LoVo (cell line): Measurements from ENCODE around the gene MAST2.
A peak's percentile ranks its signal among the peaks of the same experiment; 100 is the strongest.

ENCODE experiments used
- DNase-seq: peaks from one replicate; pipeline ENCODE4 v3.0.0-alpha.2; 2016; ENCODE audit warnings: low spot score

Gene MAST2

DNA sequence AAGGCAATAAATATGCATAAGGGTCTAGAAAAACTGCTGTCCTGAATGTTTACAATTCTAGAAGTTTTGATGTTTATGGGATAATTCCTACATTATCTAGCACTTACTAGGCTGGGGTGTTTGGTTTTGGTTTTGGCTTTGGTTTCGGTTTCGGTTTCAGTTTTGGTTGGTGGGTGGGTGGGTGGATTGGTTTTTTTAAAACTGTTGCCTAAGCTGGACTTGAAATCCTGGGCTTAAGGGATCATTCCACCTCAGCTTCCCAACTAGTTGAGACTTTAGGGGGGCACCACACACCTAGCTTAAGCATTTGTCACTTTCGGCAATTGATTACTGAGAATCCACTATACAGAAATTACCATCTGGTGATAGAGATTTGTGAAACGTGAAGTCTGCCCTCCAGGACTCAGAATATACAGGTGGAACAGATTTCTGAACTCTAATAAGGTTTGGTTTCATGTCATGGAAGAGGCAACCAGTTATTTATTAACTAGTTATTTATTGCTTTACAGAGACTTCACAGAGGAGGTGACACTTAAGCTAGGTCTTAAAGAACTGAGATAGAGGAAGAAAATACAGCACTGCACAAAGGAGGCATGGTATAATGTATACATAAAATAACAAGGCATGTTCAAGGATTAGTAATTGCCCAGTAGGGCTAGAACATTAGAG, 259.4 kb downstream of the MAST2 start:
- peak; percentile 69 for DNase-seq

GRCh38 chr1:46064708-46065107, 261.3 kb downstream of the MAST2 start:
- DNase-seq: no peak

GRCh38 chr1:46065405-46065804, 262.0 kb downstream of the MAST2 start:
- peak; percentile 77 for DNase-seq

GRCh38 chr1:46067652-46068051, 264.2 kb downstream of the MAST2 start:
- DNase-seq: no peak

GRCh38 chr1:46068525-46068924, 265.1 kb downstream of the MAST2 start:
- no peak for DNase-seq

DNA sequence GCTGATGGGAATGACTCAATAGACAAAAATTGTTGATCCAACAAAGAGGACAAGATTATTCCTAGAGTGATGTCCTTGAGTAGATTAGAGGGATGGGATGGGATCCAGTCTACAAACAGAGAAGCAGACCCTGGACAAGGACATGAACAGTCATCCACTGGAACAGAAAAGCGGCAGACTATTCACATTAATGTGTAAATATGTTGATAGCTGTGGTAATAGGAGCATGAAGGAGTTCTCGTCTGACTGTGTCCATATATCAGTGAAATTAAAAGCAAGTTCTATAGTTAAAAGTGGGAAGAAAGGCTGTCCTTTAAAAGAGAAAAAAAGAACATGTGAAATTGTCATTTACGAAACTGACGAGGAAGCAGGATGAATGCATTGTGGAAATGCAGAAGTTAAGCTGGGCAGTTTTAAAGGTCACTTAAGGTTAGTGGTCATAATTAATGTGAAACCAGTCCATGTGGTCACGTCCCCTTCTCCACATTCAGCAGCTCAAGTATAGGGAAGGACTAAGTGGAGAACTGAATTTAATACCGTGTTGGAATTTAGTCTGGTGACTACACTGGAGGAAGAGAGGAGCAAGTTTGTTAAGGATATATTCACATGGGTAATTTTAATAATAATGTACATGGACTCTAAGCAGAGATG, 266.9 kb downstream of the MAST2 start:
- DNase-seq: no peak

- DNase-seq: no peak
Observed at GRCh38 chr1:46072975-46073374, 269.6 kb downstream of the MAST2 start.

DNA sequence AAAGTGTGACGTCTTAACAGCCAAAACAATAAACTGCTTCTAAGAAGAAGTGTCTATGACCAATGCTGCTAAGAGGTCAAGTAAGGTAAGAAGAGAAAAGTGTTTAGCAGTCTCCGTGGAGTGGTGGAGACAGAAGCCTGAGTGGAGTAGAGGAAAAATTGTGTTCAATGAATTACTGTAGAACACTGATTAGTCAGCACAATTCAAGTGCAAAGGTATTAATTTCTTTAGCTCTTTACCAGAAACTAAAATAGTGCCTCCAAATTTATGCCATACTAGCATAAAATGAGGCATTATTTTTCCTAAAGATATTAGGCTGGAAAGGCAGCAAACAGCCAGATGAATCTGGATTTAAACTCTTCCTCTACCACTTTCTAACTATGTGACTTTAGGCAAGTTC, 272.9 kb downstream of the MAST2 start:
- DNase-seq: no peak

GRCh38 chr1:46077644-46078043, 274.2 kb downstream of the MAST2 start:
- DNase-seq: no peak

DNA sequence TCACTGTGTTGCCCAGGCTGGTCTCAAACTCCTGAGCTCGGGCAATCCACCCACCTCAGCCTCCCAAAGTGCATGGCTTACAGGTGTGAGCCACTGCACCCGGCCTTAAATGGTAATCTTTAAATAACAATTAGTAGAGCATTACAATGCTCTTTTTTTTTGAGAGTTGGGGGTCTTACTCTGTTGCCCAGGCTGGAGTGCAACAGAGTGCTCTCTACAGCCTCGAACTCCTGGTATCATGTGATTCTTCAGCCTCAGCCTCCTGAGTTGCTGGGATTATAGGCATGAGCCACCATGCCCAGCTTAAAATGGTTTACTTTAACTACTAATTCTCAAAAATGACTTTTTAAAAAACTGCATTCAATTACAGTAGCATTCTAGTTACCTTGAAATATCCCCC, 276.8 kb downstream of the MAST2 start:
- no peak for DNase-seq

DNA sequence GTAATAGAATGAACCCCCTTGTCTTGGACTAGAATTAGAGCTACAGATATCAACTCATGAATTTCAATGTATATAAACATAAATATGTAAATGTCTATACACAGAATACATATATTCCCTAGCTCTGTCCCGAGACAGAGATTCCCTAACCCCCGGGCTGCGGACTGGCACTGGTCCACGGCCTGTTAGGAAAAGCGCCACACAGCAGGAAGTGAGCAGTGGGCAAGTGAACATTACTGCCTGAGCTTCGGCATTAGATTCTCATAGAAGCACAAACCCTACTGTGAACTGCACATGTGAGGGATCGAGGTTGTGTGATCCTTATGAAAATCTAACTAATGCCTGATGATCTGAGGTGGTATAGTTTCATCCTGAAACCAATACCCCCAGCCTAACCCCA, 277.8 kb downstream of the MAST2 start:
- DNase-seq: no peak

DNA sequence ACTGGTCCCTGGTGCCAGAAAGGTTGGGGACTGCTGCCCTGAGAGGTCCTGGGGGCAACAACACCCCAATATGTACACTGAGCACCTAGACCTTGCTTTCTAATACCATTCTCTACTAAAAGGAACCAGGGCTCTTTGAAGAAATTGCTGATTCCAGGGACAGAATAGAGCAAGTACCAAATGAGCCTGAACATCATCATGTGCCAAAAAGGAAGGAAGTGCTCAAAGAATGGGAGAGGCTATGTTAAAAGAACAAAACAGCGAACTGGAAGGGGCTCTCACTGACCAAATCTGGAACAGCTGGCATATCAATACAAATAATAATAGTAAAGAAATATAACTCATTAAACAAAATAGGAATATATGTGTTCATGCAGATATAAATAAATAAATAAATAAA, 278.2 kb downstream of the MAST2 start:
- no peak for DNase-seq

GRCh38 chr1:46083579-46083978, 280.2 kb downstream of the MAST2 start:
- no peak for DNase-seq

DNA sequence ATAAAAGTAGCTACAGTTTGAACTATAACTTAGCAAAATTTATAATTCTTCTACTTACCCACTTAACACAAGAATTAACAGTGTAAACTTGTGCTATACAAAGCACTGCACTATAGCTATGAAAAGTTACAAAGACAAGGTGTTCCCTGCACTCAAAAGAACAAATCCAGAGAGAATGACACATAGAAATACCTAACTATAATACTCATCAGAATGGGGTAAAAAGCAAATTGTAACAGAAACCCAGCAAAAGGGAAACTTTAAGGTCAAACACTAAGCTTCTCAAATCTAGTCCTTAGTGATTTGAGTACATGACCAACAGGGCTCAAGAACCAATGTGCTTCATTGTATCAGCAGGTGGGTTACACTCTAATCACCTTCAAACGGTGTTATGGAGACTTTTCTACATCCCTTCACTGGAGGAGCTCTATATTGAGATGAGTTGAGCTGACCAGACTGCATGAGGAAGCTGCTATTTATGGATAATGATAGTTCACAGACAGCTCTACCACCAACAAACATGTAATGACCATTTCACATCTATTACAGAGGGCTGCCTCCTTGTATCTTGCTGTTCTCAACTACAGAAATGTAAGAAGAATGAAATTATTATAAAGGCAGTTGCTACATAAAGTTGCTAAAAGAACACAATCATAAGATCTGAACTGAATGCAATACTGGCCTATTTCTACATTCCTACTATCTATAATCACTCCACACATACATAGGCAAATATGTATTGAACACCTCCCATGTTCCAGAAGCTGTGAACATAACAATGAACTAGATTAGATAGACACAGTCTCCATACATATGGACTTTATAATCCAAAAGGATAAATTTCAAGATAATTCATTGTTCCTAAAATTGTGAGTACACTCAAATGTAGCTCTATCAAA, 281.4 kb downstream of the MAST2 start:
- no peak for DNase-seq
